Suprapubic skin (tissue), 3 donors: ENCODE results near the gene MFAP2.

Experiments used
- CTCF ChIP-seq, 2 donors: fragments of 200-600 bp in 1 of 2; fragments of 450-650 bp in 1 of 2; sonication (generic) in 1 of 2; IDR thresholded peaks; one replicate each; pipeline ENCODE4 v1.5.1; 2016 to 2019; ENCODE audit warnings: antibody characterized with exemption in 2 of 2, mild to moderate bottlenecking in 1 of 2, moderate library complexity in 1 of 2
- POLR2AphosphoS5 ChIP-seq, 3 donors: sonication (generic); formaldehyde crosslinking; IDR thresholded peaks; one replicate each; pipeline ENCODE4 v1.6.1; 2017; ENCODE audit warnings: antibody characterized with exemption in 3 of 3

GRCh38 chr1:17011092-17011438, 30.6 kb upstream of the MFAP2 start:
- TF ChIP-seq CTCF (IDR thresholded peaks at IDR 0.05) (no peak), POLR2AphosphoS5 (IDR thresholded peaks at IDR 0.05) (no peak)
